GM19193 (cell line): Measurements from ENCODE around the gene SPATS2.

ENCODE experiments used
- POLR2A ChIP-seq: IDR thresholded peaks from 4 replicates; pipeline ENCODE4 v1.6.1; 2011; ENCODE audit not compliant: insufficient read depth, insufficient read length; ENCODE audit errors: extremely low read depth

SPATS2 gene

GRCh38 chr12:49524660-49525324 lies 157.5 kb downstream of the SPATS2 start:
- no peak for TF ChIP-seq POLR2A

GRCh38 chr12:49525942-49526341 lies 158.7 kb downstream of the SPATS2 start:
- TF ChIP-seq POLR2A: no peak

- TF ChIP-seq POLR2A: no peak
Observed at GRCh38 chr12:49527361-49528130, 160.3 kb downstream of the SPATS2 start.

GRCh38 chr12:49529414-49529813 lies 162.2 kb downstream of the SPATS2 start:
- no peak for TF ChIP-seq POLR2A

GRCh38 chr12:49531745-49532144 lies 164.5 kb downstream of the SPATS2 start:
- no peak for TF ChIP-seq POLR2A

- no peak for TF ChIP-seq POLR2A
Observed at GRCh38 chr12:49533331-49533730, 166.1 kb downstream of the SPATS2 start.

- no peak for TF ChIP-seq POLR2A
Observed at GRCh38 chr12:49534731-49535278, 167.5 kb downstream of the SPATS2 start.

GRCh38 chr12:49535921-49536525 lies 168.8 kb downstream of the SPATS2 start:
- no peak for TF ChIP-seq POLR2A

- TF ChIP-seq POLR2A: no peak
Observed at GRCh38 chr12:49536526-49537071, 169.3 kb downstream of the SPATS2 start.

GRCh38 chr12:49537231-49537751 lies 170.0 kb downstream of the SPATS2 start:
- no peak for TF ChIP-seq POLR2A

GRCh38 chr12:49537752-49538509 lies 170.7 kb downstream of the SPATS2 start:
- TF ChIP-seq POLR2A: no peak

GRCh38 chr12:49538510-49539403 lies 171.5 kb downstream of the SPATS2 start, which contains the start of gene KCNH3:
KCNH3 (plus strand) TSS chr12:49539030; CDS start chr12:49539417, 387 bp downstream.
- no peak for TF ChIP-seq POLR2A
